ENCODE data around the gene PCYOX1L.

DNA sequence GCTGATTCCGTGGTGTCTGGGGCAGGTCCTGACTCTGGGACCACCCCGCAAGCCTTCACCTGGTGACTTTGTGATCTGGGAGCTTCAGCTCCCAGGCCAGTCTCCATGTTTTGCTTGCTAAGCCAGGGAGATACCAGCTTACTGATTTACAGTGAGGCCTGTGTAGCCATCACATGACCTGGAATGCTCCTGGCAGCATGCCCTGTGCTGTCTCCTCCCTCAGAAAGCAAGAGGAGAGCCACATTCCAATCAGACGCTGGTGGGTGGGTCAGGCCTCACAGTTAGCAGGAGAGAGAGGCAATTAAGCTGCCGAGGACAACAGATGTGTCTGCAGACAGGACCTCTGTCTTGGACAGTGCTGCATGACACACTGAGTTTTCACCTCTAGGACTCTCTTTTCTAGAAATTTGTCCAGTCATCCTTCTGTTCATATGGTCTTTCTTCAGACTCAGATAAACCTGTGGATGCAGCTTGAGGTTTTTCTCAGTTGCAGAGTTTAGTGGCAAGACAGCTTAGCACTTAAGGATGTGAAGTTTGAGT, 37.0 kb upstream of the PCYOX1L start:
- TF ChIP-seq CHD2 (IDR thresholded peaks at IDR 0.05; ENCODE audit: low read length) (no peak), CTCF (IDR thresholded peaks at IDR 0.05; ENCODE audit: control extremely low read depth in 1 of 3, insufficient read depth in 1 of 3, low read depth in 1 of 3, low read length in 3 of 3) (no peak), EP300 (IDR thresholded peaks at IDR 0.05; ENCODE audit: borderline replicate concordance in 1 of 2, low read depth in 2 of 2, low read length in 2 of 2) (no peak), RAD21 (IDR thresholded peaks at IDR 0.05 in 1 of 2, conservative IDR thresholded peaks at IDR 0.05 in 1 of 2; ENCODE audit: low read depth in 2 of 2, low read length in 2 of 2) (no peak), EGR1 (IDR thresholded peaks at IDR 0.05; ENCODE audit: borderline replicate concordance, low read depth, low read length) (no peak), TBP (IDR thresholded peaks at IDR 0.05; ENCODE audit: low read depth, low read length) (no peak), YY1 (IDR thresholded peaks at IDR 0.05; ENCODE audit: low read depth, low read length) (no peak), POLR2A (IDR thresholded peaks at IDR 0.05; ENCODE audit: control extremely low read depth in 1 of 2, low read depth in 2 of 2, low read length in 2 of 2) (no peak), RBBP5 (IDR thresholded peaks at IDR 0.05; ENCODE audit: borderline replicate concordance, low read depth, low read length) (no peak)
- TF ChIP-seq, protein P1, sequence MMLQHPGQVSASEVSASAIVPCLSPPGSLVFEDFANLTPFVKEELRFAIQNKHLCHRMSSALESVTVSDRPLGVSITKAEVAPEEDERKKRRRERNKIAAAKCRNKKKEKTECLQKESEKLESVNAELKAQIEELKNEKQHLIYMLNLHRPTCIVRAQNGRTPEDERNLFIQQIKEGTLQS (IDR thresholded peaks at IDR 0.05; ENCODE audit: insufficient read depth, low read depth, low read length) = no peak
- TF ChIP-seq, protein P2, sequence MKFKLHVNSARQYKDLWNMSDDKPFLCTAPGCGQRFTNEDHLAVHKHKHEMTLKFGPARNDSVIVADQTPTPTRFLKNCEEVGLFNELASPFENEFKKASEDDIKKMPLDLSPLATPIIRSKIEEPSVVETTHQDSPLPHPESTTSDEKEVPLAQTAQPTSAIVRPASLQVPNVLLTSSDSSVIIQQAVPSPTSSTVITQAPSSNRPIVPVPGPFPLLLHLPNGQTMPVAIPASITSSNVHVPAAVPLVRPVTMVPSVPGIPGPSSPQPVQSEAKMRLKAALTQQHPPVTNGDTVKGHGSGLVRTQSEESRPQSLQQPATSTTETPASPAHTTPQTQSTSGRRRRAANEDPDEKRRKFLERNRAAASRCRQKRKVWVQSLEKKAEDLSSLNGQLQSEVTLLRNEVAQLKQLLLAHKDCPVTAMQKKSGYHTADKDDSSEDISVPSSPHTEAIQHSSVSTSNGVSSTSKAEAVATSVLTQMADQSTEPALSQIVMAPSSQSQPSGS (IDR thresholded peaks at IDR 0.05; ENCODE audit: low read length) = no peak
